Dermis blood vessel endothelial cell (primary cell): ENCODE data around the gene GPD2. TPM values are rescaled to one million over a fixed set of nuclear protein-coding genes. Genes with fewer than 3 reads are reported as not detected.
"Not testable (repeated sequence)": the region's sequence is repeated elsewhere in the genome, so short reads cannot be mapped to it uniquely, and the experiment has no call there.

Experiments used
- DNase-seq: peaks from one replicate; pipeline ENCODE4 v3.0.0; 2010
- total RNA-seq: library from RNA; depleted of rRNA; stranded (reverse); fragments of >200 nt; gene quantifications from 2 replicates; pipeline ENCODE4 v1.2.3, GENCODE V29; 2014

The GPD2 gene
- total RNA-seq, 1 donor from 2014 or later = 68.1 TPM

- no peak for DNase-seq
Measured at GRCh38 chr2:156476021-156476849, 40.1 kb downstream of the GPD2 start.

DNA sequence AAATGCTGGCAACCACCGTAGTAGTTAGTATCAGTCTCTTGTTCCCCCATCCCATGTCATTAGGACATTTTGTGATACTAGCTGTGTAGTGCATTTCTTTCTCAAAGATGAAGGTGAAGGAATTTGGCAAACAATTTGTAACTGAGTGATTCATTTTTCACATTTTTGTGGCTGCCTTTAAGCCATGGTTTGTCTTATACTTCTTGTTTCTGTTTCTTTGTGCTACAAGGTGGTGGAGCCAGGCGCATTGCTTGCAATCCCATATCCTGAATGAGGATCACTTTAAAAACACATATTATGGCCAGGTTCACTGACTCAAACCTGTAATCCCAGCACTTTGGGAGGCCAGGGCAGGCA is 40.6 kb downstream of the GPD2 start:
- DNase-seq = no peak

DNA sequence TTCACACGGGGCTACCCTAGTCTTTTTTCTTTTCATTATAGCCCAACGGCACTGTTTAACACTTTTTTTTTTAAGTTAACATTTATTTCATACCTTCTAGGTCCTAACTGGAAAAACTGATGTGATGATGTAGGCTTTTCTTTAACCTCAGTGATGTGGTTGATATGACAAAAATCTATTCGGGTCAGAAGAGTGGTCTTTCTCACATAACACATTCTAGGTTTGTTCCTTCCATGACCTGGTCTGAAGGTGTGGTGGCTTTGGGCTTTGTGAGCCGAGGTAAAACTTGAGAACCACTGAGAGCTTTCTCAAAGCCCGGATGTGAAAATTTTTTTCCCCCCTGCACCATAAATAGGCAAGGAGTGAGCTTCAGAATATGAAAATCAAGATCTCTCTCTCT is 44.2 kb downstream of the GPD2 start:
- no peak for DNase-seq

DNA sequence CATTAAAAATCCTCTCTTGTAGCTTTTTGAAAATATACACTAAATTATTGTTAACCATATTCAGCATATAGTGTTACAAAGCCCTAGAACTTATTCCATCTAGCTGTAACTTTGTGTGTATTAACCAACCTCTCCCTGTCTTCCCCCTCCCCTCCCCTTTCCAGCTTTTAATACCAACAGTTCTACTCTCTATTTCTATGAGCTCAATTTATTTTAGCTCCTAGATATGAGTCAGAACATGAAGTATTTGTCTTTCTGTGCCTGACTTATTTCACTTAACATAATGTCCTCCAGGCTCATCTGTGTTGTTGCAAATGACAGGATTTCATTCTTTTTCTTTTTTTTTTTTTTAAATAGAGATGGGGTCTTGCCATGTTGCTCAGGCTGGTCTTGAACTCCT is 45.1 kb downstream of the GPD2 start:
- no peak for DNase-seq

DNA sequence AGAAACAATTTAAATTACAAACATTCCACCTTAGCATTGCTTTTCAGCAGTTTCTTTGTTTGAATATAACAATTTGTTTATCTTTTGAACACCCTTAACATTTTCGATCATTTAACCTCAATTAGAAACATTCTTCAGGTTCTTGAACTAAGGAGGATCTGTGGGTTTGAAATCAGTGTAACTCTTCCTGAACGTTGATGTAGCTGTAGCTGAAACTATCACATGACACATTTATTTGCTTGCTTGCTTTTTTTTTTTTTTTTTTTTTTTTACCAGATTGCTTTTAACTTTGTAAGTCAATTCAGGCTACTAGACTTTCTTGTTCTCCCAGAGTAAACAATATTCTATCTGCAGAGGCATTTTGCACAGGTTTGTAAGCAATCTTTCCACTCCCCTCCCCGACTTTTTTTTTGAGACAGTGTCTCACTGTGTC is 47.6 kb downstream of the GPD2 start:
- no peak for DNase-seq

DNA sequence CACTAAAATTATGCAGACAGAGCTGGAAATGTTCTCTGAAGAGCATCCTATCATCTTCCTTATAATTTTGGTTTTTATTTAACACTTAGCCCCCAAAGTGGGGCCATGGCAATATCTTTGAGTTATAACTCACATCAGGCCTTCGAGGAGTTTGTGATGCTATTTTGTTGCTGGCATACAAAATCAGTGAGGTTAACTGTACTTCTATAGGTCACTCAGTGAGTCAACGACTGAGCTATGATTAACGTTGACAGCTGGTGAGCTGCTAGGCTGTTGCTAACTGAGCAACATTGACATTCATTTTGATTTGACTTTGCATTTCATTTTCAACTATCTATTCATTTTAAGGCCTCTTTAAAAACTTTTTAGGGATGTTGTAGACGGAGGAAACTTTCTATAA is 50.0 kb downstream of the GPD2 start:
- DNase-seq = peak; percentile 8

DNA sequence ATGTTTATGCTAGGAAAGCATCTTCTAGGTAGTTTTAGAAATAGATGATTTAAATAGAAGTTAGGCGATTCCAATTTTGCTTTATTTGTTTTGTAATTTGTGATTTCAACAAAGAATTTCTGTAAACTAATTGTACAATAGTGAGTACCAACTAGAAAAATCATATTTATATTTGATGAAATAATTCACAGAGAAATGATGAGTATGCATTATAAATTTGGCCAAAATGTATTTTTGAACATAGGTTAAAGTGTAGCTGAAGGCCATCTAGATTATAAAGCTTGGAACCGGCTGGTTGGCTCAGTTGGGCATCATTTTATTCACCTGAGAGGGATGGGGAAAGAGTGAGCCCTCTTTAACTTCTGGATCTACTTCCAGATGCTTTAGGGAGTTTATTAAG is 50.4 kb downstream of the GPD2 start:
- no peak for DNase-seq

GRCh38 chr2:156489195-156489594 is 53.0 kb downstream of the GPD2 start:
- no peak for DNase-seq

- no peak for DNase-seq
Measured at GRCh38 chr2:156489750-156490465, 53.7 kb downstream of the GPD2 start.

DNA sequence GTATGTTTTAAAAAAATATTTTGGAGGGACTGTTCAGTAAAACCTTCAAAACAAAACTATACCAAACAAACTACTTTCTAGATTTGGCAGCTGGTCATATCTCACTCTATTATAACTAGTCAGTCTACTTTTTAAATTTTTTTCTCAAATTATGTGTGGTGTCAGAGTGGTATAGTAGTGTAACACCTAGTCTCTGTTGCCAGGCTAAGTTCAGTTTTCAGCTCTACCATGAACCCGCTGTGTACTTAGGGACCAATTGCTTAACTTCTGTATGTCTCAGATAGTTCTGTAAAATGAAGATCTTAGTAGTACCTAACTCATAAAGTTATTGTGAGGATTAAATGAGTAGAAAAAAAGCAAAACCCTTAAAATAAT is 54.3 kb downstream of the GPD2 start:
- no peak for DNase-seq

DNA sequence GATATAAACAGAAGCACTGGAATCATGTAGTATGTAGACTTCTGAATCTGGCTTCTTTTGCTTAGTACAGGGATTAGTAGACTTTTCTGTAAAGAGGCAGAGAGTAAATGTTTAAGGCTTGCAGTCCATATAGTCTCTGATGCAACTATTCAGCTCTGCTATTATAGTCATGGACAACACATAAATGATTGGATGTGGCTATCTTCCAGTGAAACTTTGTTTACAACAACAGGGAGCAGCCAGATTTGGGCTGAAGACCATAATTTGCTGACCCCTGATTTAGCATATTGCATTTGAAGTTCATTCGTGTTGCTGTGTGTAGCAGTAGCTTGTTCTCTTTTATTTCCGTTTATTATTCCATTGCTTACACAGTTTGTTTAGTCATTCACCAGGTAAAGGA is 55.0 kb downstream of the GPD2 start:
- no peak for DNase-seq

DNA sequence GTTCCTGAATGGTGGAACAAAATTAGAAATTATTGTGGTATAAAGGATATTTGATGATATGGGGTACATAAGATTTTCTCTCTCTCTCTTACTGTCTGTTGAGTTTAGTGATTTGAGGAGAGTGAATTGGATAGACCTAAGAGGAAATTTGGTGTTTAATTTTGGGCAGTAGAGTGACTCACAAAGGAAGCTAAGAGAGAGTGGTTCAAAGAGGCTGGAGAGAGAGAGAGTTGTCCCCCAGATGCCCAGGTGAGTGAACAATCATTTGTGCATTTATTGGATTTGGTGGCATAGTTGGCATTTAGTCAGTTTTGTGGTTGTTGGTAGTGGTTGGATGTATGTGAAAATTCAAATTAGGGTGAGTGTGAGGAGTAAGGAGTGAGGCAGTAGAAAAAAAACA is 56.8 kb downstream of the GPD2 start:
- DNase-seq = no peak

DNA sequence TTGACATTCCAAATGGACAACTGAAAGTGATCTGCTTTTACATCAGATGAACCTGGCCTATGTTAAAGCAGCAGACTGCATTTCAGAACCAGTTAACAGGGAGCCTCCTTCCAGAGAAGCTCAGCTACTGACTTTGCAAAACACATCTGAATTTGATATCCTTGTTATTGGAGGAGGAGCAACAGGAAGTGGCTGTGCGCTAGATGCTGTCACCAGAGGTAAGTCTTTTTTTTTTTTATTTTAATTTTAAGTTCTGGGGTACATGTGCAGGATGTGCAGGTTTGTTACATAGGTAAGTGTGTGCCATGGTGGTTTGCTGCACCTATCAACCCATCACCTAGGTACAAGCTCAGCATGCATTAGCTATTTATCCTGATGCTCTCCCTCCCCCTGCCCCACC is 59.8 kb downstream of the GPD2 start:
- DNase-seq = not testable (repeated sequence)

GRCh38 chr2:156505696-156506095 is 69.5 kb downstream of the GPD2 start:
- no peak for DNase-seq

- DNase-seq = no peak
Measured at GRCh38 chr2:156511122-156511521, 74.9 kb downstream of the GPD2 start.

DNA sequence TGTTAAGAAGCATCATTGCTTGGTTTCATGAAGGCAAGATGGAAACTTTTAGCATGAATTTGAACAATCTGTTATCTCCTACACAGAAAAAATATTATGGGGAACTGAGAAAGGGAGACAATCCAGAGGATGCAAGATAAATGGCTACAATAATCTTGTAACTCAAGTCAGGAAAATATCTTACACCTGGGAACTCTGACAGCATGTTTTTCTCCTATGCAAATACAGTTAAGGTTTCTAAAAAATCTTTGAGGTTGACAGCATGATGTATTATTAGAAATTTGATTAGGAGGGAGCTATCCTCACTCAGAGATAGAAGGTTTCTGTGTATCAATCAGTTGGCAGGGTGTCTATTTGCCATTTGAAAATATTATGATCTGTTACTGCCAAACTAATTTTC is 75.6 kb downstream of the GPD2 start:
- DNase-seq = no peak

GRCh38 chr2:156512451-156512850 is 76.3 kb downstream of the GPD2 start:
- no peak for DNase-seq

DNA sequence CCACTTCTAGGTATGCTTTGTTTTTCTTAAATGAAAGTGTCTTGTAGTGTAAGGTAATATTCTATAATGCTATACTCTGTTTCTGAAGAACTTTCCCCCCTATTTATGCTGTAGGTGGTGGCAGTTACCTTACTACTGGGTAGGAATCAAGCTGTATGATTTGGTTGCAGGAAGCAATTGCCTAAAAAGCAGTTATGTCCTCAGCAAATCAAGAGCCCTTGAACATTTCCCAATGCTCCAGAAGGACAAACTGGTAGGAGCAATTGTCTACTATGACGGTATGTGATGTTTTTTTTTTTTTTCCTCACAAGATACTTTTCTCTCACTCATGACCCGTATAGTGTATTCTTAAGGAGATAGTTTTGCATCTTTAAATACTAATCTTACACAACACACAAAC is 77.0 kb downstream of the GPD2 start:
- DNase-seq = no peak

- DNase-seq = no peak
Measured at GRCh38 chr2:156517419-156517818, 81.2 kb downstream of the GPD2 start.

DNA sequence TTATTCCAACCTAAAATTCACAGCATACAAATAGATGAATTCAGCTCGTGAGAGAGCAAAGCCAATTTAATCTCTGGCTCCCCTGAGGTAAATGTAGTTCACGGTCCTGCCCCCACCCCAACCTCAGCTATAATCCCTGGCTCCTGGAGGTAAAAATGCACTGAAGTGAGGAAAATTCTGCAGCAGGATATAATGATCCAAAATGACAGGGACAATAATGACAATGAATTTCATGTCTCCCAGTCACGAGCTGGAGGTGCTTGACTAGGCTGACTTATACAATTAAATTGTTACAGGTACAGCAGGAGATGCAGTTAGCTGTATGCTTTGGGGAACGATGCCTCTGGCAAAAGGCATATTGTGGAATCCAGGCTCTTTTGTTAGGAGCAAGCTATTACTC is 82.0 kb downstream of the GPD2 start:
- DNase-seq = no peak

DNA sequence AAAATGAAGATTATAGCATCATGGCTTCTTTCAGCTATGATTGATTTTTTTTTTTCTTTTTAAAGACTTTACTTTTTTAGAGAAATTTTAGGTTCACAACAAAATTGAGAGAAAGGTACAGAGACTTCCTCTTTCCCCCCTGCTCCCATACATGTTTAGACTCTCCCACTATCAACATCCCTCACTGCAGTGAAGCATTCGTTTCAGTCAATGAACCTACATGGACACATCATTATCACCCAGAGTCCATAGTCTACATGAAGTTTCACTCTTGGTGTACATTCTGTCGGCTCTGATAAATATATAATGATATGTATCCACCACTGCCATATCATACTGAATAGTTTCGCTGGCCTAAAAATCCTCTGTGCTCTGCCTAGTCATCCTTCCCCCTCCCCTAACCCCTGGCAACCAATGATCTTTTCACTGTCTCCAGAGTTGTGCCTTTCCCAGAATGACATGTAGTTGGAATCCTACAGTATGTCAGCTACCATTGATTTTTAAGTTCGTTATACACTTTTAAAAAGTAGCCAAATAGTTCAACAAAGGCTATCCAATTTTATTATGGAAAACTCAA is 86.8 kb downstream of the GPD2 start:
- no peak for DNase-seq

GRCh38 chr2:156526950-156527636 is 90.9 kb downstream of the GPD2 start:
- DNase-seq = no peak

- DNase-seq = not testable (repeated sequence)
Measured at GRCh38 chr2:156528583-156528982, 92.4 kb downstream of the GPD2 start.
